CD4-positive, alpha-beta memory T cell (primary cell): ENCODE data around the gene PDE3B. TPM values are rescaled to one million over a fixed set of nuclear protein-coding genes. Genes with fewer than 3 reads are reported as not detected.

ENCODE experiments used
- CTCF ChIA-PET: fragments of 350-600 bp; sonication (Branson Sonifier 250); formaldehyde crosslinking; loops from one replicate; lab custom pipeline; 2021; ENCODE audit warnings: inconsistent platforms; ENCODE audit not compliant: partially characterized antibody; lab: Charles Lee
- POLR2A ChIA-PET: fragments of 350-600 bp; sonication (Branson Sonifier 250); formaldehyde crosslinking; loops from one replicate; lab custom pipeline; 2021; ENCODE audit not compliant: partially characterized antibody; lab: Charles Lee
- DNase-seq, 5 donors: peaks; one replicate each; pipeline versions ENCODE4 v3.0.0 to v3.0.0-alpha.2; 2020 to 2022; ENCODE audit warnings: mixed read lengths in 1 of 5
- H3K27ac ChIP-seq: one replicate; pipeline ENCODE4 v1.7.0; 2013; ENCODE audit warnings: low read depth, low read length
- H3K27me3 ChIP-seq: 2 replicates; pipeline ENCODE4 v1.7.0; 2013; ENCODE audit warnings: mild to moderate bottlenecking, low read length, moderate library complexity; ENCODE audit not compliant: insufficient read depth
- H3K36me3 ChIP-seq: 2 replicates; pipeline ENCODE4 v1.7.0; 2013; ENCODE audit warnings: mild to moderate bottlenecking, low read length, moderate library complexity; ENCODE audit not compliant: insufficient read depth
- H3K4me1 ChIP-seq: 2 replicates; pipeline ENCODE4 v1.7.0; 2013; ENCODE audit warnings: mild to moderate bottlenecking, low read length, moderate library complexity; ENCODE audit not compliant: insufficient read depth
- H3K4me3 ChIP-seq, 2 donors: one replicate each; pipeline ENCODE4 v1.7.0; 2013; ENCODE audit warnings: low read length in 2 of 2, mild to moderate bottlenecking in 1 of 2
- H3K9me3 ChIP-seq, 2 donors: one replicate each; pipeline ENCODE4 v1.7.0; 2013; ENCODE audit warnings: low read length in 2 of 2, control low read depth in 1 of 2; ENCODE audit not compliant: control insufficient read depth in 1 of 2
- H3K27ac Mint-ChIP-seq, 7 donors: one replicate each; pipeline ENCODE4 v1.8.0; 2020 to 2021; ENCODE audit warnings: mixed read lengths in 7 of 7, mild to moderate bottlenecking in 6 of 7, inconsistent platforms in 3 of 7, moderate library complexity in 3 of 7
- H3K27me3 Mint-ChIP-seq, 2 donors: one replicate each; pipeline ENCODE4 v1.8.0; 2020 to 2021; ENCODE audit warnings: mixed read lengths in 2 of 2
- H3K36me3 Mint-ChIP-seq, 2 donors: one replicate each; pipeline ENCODE4 v1.8.0; 2020 to 2021; ENCODE audit warnings: mixed read lengths in 2 of 2, inconsistent platforms in 1 of 2, mild to moderate bottlenecking in 1 of 2
- H3K4me1 Mint-ChIP-seq, 4 donors: one replicate each; pipeline ENCODE4 v1.8.0; 2020 to 2021; ENCODE audit warnings: mixed read lengths in 4 of 4, mild to moderate bottlenecking in 1 of 4
- H3K4me3 Mint-ChIP-seq, 8 donors: one replicate each; pipeline ENCODE4 v1.8.0; 2020 to 2021; ENCODE audit warnings: mixed read lengths in 8 of 8, mild to moderate bottlenecking in 7 of 8, moderate library complexity in 6 of 8, inconsistent platforms in 3 of 8
- H3K9me3 Mint-ChIP-seq, 8 donors: one replicate each; pipeline ENCODE4 v1.8.0; 2020 to 2021; ENCODE audit warnings: mixed read lengths in 8 of 8, mild to moderate bottlenecking in 5 of 8, inconsistent platforms in 3 of 8, moderate library complexity in 1 of 8
- intact Hi-C: fragments of 100-400 bp; cut with micrococcal nuclease; formaldehyde crosslinking; loops from one replicate; pipeline ENCODE4 v1.15.1; 2023
- polyA plus RNA-seq, 2 donors: library from polyadenylated mRNA; unstranded; fragments of 300-500 nt; fragmentation: Illumina TruSeq; gene quantifications; one replicate each; pipeline ENCODE4 v1.2.3, GENCODE V29; 2021
- total RNA-seq, 2 experiments: library from RNA; stranded (reverse); gene quantifications; one replicate each; pipeline ENCODE4 v1.2.3, GENCODE V29; 2021

The PDE3B gene
- total and polyA plus RNA-seq, 4 experiments from 2014 or later = 34.1 to 222 (median 131) TPM

- peaks cover 0 to 6% of the 10 kb centered on the region in 2 donors for H3K36me3 Mint-ChIP-seq
- H3K4me1 Mint-ChIP-seq = peaks cover 22 to 50% (median 34%) of the 10 kb centered on the region in 4 donors
- peak overlapping the region in 4 of 8 donors; percentile 21 to 53 (median 40) for H3K4me3 Mint-ChIP-seq
- no peaks in the 10 kb centered on the region for H3K9me3 Mint-ChIP-seq
- Histone ChIP-seq H3K4me3 (no peak overlapping the region), H3K36me3 (no peaks in the 10 kb centered on the region), H3K27ac (no peak overlapping the region), H3K4me1 (peaks cover 29% of the 10 kb centered on the region), H3K9me3 (no peaks in the 10 kb centered on the region), H3K27me3 (no peaks in the 10 kb centered on the region)
- H3K27me3 Mint-ChIP-seq = no peaks in the 10 kb centered on the region
- intact Hi-C loops = loop anchor here (1.0 to 2.0 kb wide), 9 partner anchors 67 to 1131 kb away; partner anchors contain the start of gene COPB1
- peak overlapping the region; percentile 6 to 94 (median 69) for H3K27ac Mint-ChIP-seq
- ChIA-PET POLR2A (interaction anchor here (0.6 to 4.1 kb wide), 15 partner anchors 10 to 408 kb away, joined by 3 to 39 read pairs (median 5); partner anchors contain the start of genes COPB1, CYP2R1 and PSMA1), CTCF (interaction anchor here (0.6 to 7.9 kb wide), 119 partner anchors 8 to 1706 kb away, joined by 3 to 202 read pairs (median 5); partner anchors contain the start of genes CALCB, CYP2R1, PDE3B and PSMA1)
- peak; percentile 74 to 81 (median 76) for DNase-seq
Observed at GRCh38 chr11:14907411-14908213, 264.0 kb downstream of the PDE3B start.

DNA sequence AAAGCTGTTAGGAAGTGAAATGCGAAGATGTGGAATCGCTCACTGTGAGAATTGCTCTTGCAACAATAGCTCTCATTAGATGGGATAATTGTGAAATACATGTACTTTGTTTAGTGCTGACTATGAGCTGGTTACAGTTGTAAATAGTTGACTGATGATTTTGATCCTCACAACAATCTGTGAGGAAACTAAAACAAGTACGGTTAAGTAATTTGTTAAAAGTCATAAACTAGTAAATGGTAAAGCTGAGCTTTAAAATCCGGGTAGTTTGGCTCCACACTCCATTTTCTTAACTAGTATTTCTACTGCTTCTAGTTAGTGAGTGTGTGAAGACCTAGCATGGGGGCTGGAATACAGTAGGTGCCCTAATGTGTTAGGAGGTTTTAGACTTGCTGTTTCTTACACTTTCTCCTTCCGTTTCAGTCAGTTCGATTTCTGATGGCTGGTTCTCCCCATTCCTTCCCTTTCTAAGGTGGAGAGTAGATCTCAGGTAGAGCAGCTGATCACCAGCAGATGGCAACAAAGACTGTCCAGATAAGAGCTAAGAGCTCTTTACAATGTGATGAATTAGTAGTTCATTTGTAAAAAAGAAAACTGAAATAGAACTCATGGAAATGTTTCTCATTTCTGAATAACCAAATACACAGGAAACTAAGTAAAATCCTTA lies 264.7 kb downstream of the PDE3B start:
- no peak overlapping the region for H3K27ac ChIP-seq
- ChIA-PET POLR2A (interaction anchor here (0.6 to 4.1 kb wide), 14 partner anchors 17 to 409 kb away, joined by 3 to 39 read pairs (median 6); partner anchors contain the start of genes COPB1, CYP2R1 and PSMA1), CTCF (interaction anchor here (0.6 to 7.9 kb wide), 111 partner anchors 7 to 1705 kb away, joined by 3 to 202 read pairs (median 5); partner anchors contain the start of genes CALCB, CYP2R1, PDE3B and PSMA1)
- no peaks in the 10 kb centered on the region for H3K36me3 ChIP-seq
- H3K27me3 ChIP-seq = no peaks in the 10 kb centered on the region
- H3K4me1 Mint-ChIP-seq = peaks cover 22 to 50% (median 34%) of the 10 kb centered on the region in 4 donors
- H3K27ac Mint-ChIP-seq = peak overlapping the region in 6 of 7 donors; percentile 10 to 80 (median 50)
- H3K4me1 ChIP-seq = peaks cover 29% of the 10 kb centered on the region
- intact Hi-C loops = loop anchor here (1.0 to 2.0 kb wide), 3 partner anchors 66 to 167 kb away; no protein-coding TSS in a partner anchor
- no peaks in the 10 kb centered on the region for H3K9me3 ChIP-seq
- H3K4me3 Mint-ChIP-seq = peak overlapping the region in 3 of 8 donors; percentile 7 to 64 (median 32)
- no peak overlapping the region for H3K4me3 ChIP-seq
- H3K36me3 Mint-ChIP-seq = peaks cover 0 to 6% of the 10 kb centered on the region in 2 donors
- H3K9me3 Mint-ChIP-seq = no peaks in the 10 kb centered on the region
- H3K27me3 Mint-ChIP-seq = no peaks in the 10 kb centered on the region
- peak in 4 of 5 donors; percentile 30 to 41 (median 32) for DNase-seq

- peaks cover 3 to 7% of the 10 kb centered on the region in 2 donors for H3K36me3 Mint-ChIP-seq
- Histone ChIP-seq H3K4me1 (no peaks in the 10 kb centered on the region), H3K27me3 (no peaks in the 10 kb centered on the region), H3K9me3 (no peaks in the 10 kb centered on the region), H3K36me3 (no peaks in the 10 kb centered on the region), H3K27ac (no peak overlapping the region), H3K4me3 (no peak overlapping the region)
- H3K4me3 Mint-ChIP-seq = no peak overlapping the region
- H3K4me1 Mint-ChIP-seq = no peaks in the 10 kb centered on the region
- DNase-seq = no peak
- ChIA-PET CTCF (interaction anchor here (1.3 to 1.8 kb wide), 4 partner anchors 8 to 35 kb away, joined by 3 to 9 read pairs (median 3); partner anchors contain the start of gene CYP2R1), POLR2A (no interaction called here)
- H3K27me3 Mint-ChIP-seq = no peaks in the 10 kb centered on the region
- intact Hi-C loops = no loop called here
- peaks cover 0 to 8% (median 0%) of the 10 kb centered on the region in 8 donors for H3K9me3 Mint-ChIP-seq
- H3K27ac Mint-ChIP-seq = no peak overlapping the region
Observed at GRCh38 chr11:14914536-14914935, 270.9 kb downstream of the PDE3B start.

- POLR2A ChIA-PET = interaction anchor here (0.6 kb wide), 1 partner anchor 49 kb away, joined by 4 read pairs; no protein-coding TSS in a partner anchor
- no peaks in the 10 kb centered on the region for H3K27me3 Mint-ChIP-seq
- H3K9me3 Mint-ChIP-seq = peaks cover 0 to 8% (median 0%) of the 10 kb centered on the region in 8 donors
- Histone ChIP-seq H3K4me1 (no peaks in the 10 kb centered on the region), H3K4me3 (no peak overlapping the region), H3K27me3 (no peaks in the 10 kb centered on the region), H3K9me3 (no peaks in the 10 kb centered on the region), H3K27ac (no peak overlapping the region), H3K36me3 (no peaks in the 10 kb centered on the region)
- H3K4me1 Mint-ChIP-seq = no peaks in the 10 kb centered on the region
- no peak for DNase-seq
- intact Hi-C loops = no loop called here
- peaks cover 3 to 7% of the 10 kb centered on the region in 2 donors for H3K36me3 Mint-ChIP-seq
- no peak overlapping the region for H3K4me3 Mint-ChIP-seq
- CTCF ChIA-PET = interaction anchor here (1.8 kb wide), 1 partner anchor 10 kb away, joined by 9 read pairs; no protein-coding TSS in a partner anchor
- H3K27ac Mint-ChIP-seq = no peak overlapping the region
Observed at GRCh38 chr11:14916403-14916802, 272.8 kb downstream of the PDE3B start.

Other genes with a start within 250 kb of the PDE3B start
- gene COPB1, start 144.0 kb upstream of the PDE3B start, total RNA-seq = 10 to 100 TPM; 79.8 to 82.1 TPM
- 10 to 100 TPM; 93.4 to 94.0 TPM for gene COPB1, start 144.0 kb upstream of the PDE3B start, polyA plus RNA-seq
- gene PSMA1, start 123.4 kb upstream of the PDE3B start, total RNA-seq = 100 to 1,000 TPM in 1 of 2 experiments, 10 to 100 TPM in 1; 95.8 to 105 TPM
- 100 to 1,000 TPM; 157 to 243 TPM for gene PSMA1, start 123.4 kb upstream of the PDE3B start, polyA plus RNA-seq
- 10 to 100 TPM; 12.1 to 14.7 TPM for gene CYP2R1, start 248.4 kb downstream of the PDE3B start, total RNA-seq
- gene CYP2R1, start 248.4 kb downstream of the PDE3B start, polyA plus RNA-seq = 10 to 100 TPM; 10.0 to 15.2 TPM